ENCODE data around the gene RCC1.
A peak's percentile ranks its signal among the peaks of the same experiment; 100 is the strongest.
"Not testable (repeated sequence)": the region's sequence is repeated elsewhere in the genome, so short reads cannot be mapped to it uniquely, and the experiment has no call there.

The RCC1 gene

DNA sequence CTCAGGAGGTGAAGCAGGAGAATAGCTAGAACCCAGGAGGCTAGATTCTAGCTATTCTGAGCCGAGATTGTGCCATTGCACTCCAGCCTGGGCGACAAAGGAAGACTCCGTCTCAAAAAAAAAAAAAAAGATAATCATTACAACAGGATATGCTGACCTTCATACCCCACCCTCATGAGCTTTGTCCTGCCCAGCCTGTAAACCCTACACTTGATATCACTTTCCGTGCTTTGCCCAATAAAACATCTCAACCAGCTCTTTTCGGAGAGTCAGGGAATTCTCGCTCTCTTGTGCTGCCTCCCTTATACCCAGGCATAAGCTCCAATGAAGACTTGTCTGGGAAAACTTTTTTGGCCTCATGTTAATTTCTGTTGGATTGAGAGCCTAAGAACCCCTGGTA, 45.5 kb downstream of the RCC1 start:
- no peak for DNase-seq (ENCODE audit: low read depth)

DNA sequence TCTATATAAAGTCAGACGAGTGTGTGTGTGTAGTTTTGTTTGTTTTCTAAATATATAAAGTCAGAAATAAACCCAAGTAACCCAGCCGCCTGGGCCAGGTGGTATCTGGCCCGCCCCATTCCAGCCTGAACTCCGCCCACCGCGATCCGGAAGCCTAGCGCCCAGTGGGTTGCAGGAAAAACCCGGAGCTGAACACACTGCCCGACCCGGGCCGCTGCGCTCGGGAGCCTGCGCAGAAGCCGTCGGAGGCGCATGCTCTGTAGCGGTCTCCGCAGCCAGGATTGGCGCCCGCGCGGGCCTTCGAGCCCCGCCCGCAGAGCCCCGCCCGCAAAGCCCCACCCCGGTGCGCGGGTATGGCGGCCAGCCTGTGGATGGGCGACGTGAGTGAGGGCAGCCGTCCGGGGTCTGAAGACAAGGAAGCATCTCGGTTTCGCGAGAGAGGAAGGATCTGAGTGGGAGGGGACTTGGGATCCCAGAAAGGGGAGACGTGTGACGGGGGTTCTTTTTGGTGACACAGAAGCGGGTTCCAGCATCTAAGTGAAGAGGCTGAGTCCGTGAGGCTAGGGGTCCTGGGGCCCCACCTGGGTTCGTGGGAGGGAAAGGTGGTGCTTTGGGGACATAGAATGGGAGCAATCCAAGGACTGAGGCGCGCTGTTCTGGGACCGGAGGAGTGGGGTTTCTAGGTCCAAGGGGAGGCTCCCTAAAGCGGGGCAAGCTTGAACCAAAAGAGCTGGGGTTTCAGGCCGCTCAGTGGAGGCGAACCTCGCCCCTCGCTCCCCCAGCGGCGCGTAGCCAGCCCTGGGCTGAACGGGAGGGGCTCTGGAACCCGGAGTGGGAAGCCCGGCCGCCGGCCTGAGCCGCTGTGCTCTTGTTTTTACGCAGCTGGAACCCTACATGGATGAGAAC, 47.2 kb downstream of the RCC1 start, which contains the start of gene TRNAU1AP:
TSS of gene TRNAU1AP (plus strand) at position 328 of the 906 bp plus-strand sequence. CDS start at position 354, 26 bp downstream.
- peak; percentile 96 for DNase-seq (ENCODE audit: low read depth)

DNA sequence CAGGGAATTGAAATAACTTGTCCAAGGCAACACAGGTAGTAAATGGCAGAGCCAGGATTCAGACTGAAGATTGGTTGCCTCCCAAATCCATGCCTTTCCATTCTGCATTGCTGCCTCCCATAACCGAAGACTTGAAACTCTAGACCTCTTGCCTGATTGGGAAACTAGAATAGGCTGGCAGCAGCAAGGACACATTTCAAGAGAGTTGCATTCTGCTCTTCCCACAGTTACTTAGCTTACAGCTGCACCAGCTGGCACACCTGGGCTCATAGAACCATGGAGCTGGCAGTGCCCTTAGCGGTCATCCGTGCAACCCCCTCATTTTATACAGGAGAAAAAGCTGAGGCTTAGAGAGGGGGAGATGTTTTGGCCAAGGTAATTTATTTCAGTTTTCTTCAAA, 55.0 kb downstream of the RCC1 start:
- DNase-seq (ENCODE audit: low read depth): no peak

DNA sequence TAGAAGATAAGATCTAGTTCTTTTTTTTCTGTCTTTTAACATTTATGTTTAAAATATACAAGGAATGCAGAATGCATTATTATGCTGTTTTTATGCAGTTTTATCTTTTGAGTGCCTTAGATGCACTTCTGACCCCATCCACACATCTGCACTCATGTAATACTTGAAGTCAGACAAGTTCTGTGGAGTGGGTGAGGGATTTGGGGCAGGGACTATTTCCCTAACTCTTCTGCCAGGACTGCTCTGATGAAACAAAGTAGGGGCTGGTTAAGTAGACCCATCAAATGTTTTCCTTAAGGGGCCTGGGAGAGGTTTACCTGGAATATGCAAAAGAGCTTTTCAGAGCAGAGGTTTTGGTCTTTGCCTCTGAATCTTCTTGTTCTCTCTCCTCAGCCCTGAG, 58.5 kb downstream of the RCC1 start:
- DNase-seq (ENCODE audit: low read depth): no peak

DNA sequence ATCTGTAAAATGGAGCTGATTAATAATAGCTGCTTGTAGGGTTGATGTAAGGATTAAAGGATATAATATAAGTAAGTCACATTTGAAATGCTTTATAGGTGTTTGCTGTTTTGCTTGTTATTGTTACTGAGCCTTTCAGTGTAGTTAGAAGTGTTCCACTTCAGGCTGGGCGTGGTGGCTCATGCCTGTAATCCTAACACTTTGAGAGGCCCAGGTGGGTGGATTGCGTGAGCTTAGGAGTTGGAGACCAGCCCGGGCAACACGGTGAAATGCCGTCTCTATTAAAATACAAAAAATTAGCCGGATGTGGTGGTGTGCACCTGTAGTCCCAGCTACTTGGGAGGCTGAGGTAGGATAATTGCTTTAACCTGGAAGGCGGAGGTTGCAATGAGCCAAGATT, 59.2 kb downstream of the RCC1 start:
- DNase-seq (ENCODE audit: low read depth): no peak

DNA sequence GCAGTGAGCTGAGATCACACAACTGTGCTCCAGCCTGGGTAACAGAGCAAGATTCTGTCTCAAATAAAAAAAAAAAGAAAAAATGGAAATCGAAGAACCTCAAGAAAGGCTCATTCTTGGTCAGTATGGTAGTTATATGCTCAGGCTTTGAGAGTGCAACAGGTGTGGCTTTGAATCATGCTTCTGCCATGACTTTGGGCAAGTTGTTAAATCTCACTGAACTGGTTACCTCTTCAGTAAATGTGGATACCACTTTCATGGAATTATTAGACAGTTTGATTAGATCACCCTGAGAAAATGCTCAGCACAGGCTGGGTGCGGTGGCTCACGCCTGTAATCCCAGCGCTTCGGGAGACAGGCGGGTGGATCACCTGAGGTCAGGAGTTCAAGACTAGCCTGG, 59.9 kb downstream of the RCC1 start:
- no peak for DNase-seq (ENCODE audit: low read depth)

DNA sequence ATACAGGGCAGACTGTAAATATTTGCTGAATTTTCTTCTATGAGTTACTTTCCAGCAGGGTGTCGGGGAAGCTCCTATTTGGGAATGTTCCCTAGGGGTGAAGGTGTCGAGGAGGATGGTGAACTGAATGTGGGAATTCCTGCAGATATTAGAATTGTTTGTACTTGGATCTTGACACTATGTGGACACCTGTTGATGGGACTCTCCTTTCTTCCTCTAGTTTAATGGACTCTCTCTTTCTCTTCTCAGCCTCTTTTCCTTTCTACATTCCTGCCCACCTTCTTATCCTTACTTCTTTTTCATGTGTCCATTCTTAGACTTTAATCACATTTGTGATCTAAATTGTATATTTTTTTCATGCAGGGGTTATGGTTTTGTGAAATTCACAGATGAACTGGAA, 61.1 kb downstream of the RCC1 start:
- DNase-seq (ENCODE audit: low read depth): no peak

DNA sequence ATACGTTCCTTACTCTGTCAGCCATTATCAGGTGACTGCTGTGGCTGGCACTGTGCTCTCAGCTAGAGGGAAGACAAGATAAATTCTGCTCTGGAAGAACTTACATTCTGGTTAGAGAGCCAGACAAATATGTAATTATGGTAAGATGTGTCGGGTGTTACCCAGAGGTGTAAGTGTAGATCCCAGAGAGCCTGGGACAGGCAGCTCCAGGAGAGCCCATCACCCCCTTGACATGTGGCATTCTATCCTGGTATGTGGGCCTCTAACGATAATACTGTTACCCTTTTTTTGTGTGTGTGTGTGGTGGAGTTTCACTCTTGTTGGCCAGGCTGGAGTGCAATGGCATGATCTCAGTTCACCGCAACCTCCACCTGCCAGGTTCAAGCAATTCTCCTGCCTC, 66.1 kb downstream of the RCC1 start:
- no peak for DNase-seq (ENCODE audit: low read depth)

DNA sequence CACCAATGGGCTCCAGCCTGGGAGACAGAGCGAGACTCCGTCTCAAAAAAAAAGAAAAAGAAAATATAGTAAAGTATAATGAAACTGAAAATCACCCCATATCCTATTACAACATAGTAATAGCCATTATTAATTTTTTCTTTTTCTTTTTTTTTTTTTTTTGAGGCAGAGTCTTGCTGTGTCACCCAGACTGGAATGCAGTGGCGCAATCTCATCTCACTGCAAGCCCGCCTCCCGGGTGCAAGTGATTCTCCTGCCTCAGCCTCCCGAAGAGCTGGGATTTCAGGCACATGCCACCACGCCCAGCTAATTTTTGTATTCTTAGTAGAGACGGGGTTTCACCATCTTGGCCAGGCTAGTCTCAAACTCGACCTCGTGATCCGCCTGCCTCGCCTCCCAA, 67.0 kb downstream of the RCC1 start:
- not testable (repeated sequence) for DNase-seq (ENCODE audit: low read depth)

DNA sequence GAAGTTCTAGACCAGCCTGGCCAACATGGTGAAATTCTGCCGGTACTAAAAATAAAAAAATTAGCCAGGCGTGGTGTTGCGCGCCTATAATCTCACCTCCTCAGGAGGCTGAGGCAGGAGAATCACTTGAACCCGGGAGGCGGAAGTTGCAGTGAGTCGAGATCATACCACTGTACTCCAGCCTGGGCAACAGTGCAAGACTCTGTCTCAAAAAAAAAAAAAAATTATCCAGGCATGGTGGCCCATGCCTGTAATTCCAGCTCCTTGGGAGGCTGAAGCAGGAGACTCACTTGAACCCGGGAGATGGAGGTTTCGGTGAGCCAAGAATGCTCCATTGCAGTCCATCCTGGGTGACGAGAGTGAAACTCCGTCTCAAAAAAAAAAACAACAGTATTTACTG, 67.7 kb downstream of the RCC1 start:
- no peak for DNase-seq (ENCODE audit: low read depth)

DNA sequence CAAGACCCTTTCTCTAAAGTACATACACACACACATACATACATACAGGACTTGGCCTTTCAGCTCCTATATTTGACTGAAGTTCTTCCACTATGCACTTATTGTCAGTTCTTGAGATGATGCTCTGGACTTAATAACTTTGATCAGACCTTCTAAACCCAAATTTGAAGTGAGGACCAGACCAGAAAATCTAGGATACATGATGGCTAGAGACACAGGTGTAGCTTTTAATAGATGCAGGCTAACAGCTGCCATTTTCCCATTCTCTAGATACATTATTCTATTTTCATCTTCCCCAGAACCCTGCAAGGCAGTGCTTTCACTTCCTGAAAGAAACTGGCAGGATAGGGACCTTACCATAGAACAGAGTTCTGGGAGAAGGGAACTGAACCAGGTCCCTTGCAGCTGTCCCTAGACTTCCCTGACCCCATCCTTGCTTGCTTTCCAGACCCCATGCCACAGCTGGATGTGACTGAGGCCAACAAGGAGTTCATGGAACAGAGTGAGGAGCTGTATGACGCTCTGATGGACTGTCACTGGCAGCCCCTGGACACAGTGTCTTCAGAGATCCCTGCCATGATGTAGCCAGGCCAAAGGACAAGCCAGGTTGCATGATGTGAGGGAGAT, 71.3 kb downstream of the RCC1 start:
- no peak for DNase-seq (ENCODE audit: low read depth)

DNA sequence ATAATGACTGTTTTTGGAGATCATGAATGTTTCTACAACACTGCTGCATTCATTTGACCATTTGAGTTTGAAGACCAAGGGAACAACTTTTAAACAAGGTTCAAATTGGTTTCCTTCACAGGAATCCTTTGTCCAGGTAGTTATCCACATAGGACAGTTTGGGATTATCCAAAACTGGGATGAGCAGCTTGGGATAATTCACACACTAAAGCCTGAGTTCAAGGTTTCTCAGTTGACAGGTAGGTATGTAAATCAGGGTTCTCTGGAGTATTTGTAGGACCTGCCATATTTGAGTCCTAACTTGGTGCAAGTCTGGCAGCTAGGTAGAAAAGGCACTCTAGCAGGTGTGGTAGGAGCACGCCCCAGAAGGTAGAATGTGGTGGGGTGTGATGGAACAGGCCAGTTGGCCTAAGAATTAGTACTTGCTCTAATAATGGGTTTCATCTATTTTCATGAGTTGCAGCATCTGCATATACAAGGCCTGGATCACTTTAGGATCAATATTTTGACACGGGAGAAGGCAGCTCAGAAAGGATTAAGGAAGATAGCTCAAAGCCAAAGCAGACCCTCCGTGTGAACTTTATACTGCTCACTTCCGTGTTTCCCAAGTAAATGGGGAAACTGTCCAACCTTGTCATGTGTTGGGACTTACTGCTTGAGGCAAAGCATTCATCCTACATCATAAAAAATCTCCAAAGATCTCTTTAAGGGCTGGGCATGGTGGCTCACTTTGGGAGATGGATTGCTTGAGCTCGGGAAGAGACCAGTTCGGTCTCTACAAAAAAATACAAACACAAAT, 72.1 kb downstream of the RCC1 start:
- DNase-seq (ENCODE audit: low read depth): no peak

DNA sequence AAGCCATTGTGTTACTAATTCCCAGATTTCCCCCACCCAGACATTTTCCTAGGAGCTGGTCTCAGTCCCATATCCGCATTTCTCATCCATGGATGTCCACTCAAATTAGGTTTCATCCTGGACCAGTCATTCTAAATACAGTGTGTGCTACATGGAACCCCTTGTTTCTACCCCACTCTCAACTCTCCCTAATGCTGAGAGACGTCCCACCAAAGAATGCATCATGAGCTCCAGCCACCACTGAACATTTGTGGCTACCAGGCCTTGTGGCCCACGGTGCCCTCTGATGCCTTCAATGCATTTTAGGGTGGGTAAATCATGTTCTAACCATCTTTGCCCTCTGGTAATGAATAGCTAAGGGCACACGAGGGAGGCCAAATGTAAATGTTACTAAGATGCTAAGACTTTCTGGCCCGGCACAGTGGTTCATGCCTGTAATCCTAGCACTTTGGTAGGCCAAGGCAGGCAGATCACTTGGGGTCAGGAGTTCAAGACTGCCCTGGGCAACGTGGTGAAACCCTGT, 72.9 kb downstream of the RCC1 start:
- DNase-seq (ENCODE audit: low read depth): no peak

DNA sequence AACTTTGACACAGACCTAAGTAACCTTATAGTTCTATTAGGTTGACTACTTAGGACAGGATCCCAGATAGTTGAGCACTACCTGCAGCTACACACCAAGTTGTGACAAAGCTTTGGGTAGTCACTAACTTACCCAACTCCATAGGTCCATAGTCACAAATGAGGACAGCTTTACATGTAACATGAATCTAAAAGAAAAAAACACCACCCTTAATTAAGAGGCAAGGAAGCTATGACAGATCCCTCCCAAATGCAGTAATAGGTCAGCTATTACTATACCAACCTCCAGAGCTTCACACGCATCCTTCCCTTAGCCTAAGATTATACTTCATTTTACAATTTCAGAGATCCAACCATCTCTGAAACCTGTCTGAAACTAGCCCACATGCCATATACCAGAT, 73.6 kb downstream of the RCC1 start:
- DNase-seq (ENCODE audit: low read depth): no peak

DNA sequence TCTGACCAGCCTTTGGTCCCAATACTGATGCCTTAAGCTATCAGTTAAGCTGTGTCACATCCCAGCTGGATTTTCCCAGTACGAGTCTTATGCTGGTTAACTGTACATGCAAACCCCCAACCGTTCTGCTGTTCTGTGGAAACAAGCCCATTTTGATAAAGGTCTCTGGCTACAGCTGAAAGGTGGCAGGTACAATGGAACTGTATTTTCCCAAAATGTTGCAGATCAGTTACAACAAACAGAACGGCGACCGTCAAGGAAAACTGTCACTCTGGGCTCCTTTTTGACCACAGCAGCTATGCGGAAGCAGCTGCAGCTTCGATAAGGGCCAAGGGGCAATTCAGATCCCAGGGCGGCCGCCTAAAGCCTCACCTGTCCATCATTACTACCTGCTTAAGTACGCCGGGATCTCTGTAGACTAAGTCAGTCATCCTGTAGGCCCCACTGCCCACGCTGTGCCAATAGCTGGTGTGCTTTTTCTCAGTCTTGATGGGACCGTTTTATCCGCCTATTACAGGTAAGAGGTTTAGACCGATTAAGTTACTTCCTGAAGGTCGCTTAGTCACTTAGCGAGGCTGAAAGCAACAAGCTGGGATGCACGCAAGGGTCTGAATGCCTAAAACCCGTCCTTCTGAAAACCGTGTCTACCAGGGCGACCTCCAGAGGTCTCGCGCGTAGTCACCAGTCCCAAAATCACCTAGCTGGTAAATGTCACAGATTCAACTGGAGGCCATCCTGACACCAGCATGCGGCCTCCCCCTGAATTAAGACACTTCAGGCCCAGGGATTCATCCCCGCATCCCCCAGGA, 75.1 kb downstream of the RCC1 start:
- DNase-seq (ENCODE audit: low read depth): no peak

DNA sequence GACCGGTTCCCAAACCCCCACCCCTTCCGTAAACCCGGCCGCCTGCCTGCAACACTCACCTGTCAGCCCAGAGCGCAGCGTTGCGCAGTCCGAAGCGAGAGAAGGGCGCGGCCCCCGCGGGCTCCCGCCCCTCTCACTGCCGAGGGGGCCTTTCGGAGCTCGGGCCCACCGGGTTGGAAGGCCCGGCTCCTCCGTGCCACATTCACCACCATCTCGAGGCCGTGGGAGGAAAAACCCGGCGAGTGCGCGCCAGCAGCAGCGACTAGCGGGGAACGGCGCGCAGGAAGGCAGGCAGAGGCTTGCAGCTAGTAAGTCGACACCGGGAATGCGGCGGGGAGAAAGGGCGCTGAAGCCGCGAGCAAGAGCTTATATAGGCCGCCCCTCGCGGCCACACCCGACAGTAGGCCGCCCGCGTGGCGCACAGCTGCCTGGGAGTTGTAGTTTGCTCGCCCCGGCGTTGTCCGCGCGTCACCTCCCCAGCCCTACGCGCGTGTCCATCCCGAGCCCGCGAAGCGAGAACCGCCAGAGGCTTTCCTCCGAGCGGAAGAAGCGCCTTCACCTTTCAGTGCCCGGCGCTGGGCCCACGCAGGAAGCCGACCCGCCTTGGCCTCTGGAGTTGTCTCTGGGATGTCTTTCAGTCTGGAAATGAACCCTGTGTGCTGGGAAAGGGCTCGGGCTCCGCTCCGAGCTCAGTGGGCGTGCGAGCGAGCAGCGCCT, 75.8 kb downstream of the RCC1 start:
- peak; percentile 85 for DNase-seq (ENCODE audit: low read depth)

DNA sequence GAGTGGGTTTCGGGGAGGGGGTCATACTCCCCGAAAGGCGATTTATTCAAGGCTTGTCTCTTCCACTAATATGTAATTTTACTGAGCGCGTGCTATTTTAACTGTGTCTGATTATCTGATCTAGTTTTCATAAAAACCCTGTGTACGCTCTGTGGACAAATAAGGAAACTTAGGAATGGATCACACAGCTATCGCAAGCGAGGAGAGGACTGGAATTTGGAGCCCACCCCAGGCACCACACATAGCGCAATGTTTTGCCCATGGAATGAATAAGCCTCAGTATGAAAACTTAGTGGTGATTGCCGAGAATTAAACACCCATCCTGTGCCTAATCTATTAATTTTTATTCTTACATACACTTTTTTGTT, 76.4 kb downstream of the RCC1 start:
- DNase-seq (ENCODE audit: low read depth): no peak

DNA sequence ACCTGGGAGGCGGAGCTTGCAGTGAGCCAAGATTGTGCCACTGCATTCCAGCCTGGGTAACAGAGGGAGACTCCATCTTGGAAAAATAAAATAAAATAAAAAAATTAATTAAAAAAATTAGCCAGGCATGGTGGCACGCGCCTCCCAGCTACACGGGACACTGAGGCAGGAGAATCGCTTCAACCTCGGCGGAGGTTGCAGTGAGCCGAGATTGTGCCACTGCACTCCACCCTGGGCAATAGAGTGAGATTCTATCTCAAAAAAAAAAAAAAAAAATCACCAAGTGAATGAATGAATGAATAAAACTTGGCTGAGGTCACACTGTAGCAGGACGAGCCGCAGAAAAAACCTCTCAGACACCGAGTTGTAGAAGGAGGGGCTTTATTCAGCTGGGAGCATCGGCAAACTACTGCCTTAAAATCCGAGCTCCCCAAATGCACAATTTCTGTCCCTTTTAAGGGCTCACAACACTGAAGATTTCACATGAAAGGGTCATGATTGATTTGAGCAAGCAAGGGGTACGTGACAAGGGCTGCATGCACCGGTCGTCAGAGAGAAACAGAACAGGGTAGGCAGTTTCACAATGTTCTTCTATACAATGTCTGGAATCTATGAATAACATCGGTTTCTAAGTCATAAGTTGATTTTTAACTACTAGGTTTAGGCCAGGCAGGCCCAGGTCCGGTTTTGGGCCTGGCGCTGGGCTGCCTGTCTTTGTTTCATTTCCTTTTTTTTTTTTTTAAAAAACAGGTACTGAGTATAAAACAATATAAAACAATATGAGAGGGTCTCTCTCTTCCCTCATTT, 80.9 kb downstream of the RCC1 start:
- DNase-seq (ENCODE audit: low read depth): not testable (repeated sequence)
